Measurements from ENCODE around the gene SLC28A3. TPM values are rescaled to one million over a fixed set of nuclear protein-coding genes. Genes with fewer than 3 reads are reported as not detected.

SLC28A3 gene
- total RNA-seq, 1 donor from 2014 or later = 0.15 TPM

- no peaks in the 10 kb centered on the region for H3K9me3 ChIP-seq
- intact Hi-C loops (cut with DNase I) = no loop called here
- TF ChIP-seq CTCF (IDR thresholded peaks at IDR 0.05) = no peak
- no peak for ATAC-seq
- DNase-seq = no peak
- no peak overlapping the region for H3K4me3 ChIP-seq
- H3K27me3 ChIP-seq (ENCODE audit: low read depth) = no peaks in the 10 kb centered on the region
- no peaks in the 10 kb centered on the region for H3K4me1 ChIP-seq
- H3K36me3 ChIP-seq = no peaks in the 10 kb centered on the region
- no peak overlapping the region for H3K27ac ChIP-seq
These were observed 76.1 kb downstream of the SLC28A3 start for GRCh38 chr9:84264307-84265029.

- peak; percentile 95 for TF ChIP-seq CTCF (IDR thresholded peaks at IDR 0.05)
- H3K4me1 ChIP-seq = no peaks in the 10 kb centered on the region
- no peaks in the 10 kb centered on the region for H3K36me3 ChIP-seq
- intact Hi-C loops (cut with DNase I) = no loop called here
- H3K27me3 ChIP-seq (ENCODE audit: low read depth) = no peaks in the 10 kb centered on the region
- no peak overlapping the region for H3K27ac ChIP-seq
- ATAC-seq = peak; percentile 95 to 97
- DNase-seq = peak; percentile 87
- peak overlapping the region; percentile 18 for H3K4me3 ChIP-seq
- H3K9me3 ChIP-seq = no peaks in the 10 kb centered on the region
These were observed 79.3 kb downstream of the SLC28A3 start for GRCh38 chr9:84261070-84261746.

DNA sequence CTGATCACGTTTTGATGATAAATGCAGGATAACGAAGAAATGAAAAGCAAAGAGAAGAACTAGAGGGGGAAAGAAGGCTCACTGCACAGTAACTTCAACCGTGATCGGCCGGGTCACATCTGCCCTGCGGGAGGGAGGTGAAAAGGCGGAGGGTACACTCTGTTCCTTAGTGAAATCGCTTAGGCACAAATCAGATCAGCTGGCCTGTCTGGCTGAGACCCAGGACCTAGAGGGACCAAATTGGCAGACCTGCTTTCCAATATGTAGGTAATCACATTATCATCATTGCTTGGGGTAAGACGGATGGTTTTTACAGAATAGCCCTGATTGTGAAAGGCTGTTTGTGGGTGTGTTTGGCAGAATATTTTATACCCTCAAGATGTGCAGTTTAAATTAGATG is 82.2 kb downstream of the SLC28A3 start:
- intact Hi-C loops (cut with DNase I) = no loop called here
- no peak for ATAC-seq
- DNase-seq = no peak
- no peak for TF ChIP-seq CTCF (IDR thresholded peaks at IDR 0.05)
- Histone ChIP-seq H3K4me3 (no peak overlapping the region), H3K27me3 (ENCODE audit: low read depth) (no peaks in the 10 kb centered on the region), H3K36me3 (no peaks in the 10 kb centered on the region), H3K27ac (no peak overlapping the region), H3K4me1 (no peaks in the 10 kb centered on the region), H3K9me3 (no peaks in the 10 kb centered on the region)

GRCh38 chr9:84255696-84256095 is 84.9 kb downstream of the SLC28A3 start:
- DNase-seq (no peak), ATAC-seq (no peak)
- Histone ChIP-seq H3K36me3 (no peaks in the 10 kb centered on the region), H3K27me3 (ENCODE audit: low read depth) (no peaks in the 10 kb centered on the region), H3K27ac (no peak overlapping the region), H3K4me3 (no peak overlapping the region), H3K4me1 (no peaks in the 10 kb centered on the region), H3K9me3 (no peaks in the 10 kb centered on the region)
- intact Hi-C loops (cut with DNase I) = no loop called here
- no peak for TF ChIP-seq CTCF (IDR thresholded peaks at IDR 0.05)

DNA sequence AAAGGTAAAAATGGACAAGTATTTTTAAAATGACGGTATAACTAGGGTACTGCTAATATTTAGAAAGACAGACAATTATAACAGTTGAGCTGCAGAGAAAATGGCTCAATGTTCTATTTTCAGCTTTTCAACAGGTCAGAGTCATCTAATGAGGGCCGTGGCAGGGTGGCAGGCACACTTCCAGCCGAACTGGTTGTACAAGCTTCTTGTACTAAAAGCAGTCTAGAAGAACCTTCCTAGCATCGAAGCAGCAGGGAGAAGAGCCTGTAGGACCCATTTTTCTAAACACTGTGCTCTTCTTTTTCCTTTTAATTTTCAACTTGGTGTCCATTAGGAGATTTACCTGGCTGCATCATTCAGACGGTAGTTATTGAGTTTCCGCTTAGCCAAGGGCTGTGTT is 85.6 kb downstream of the SLC28A3 start:
- no peaks in the 10 kb centered on the region for H3K4me1 ChIP-seq
- no peak for TF ChIP-seq CTCF (IDR thresholded peaks at IDR 0.05)
- no peaks in the 10 kb centered on the region for H3K27me3 ChIP-seq (ENCODE audit: low read depth)
- no peak overlapping the region for H3K4me3 ChIP-seq
- intact Hi-C loops (cut with DNase I) = no loop called here
- DNase-seq (peak; percentile 55), ATAC-seq (peak in 1 of 2 donors; percentile 79)
- H3K9me3 ChIP-seq = no peaks in the 10 kb centered on the region
- no peaks in the 10 kb centered on the region for H3K36me3 ChIP-seq
- H3K27ac ChIP-seq = no peak overlapping the region

Data from lower lobe of right lung (tissue), 2 donors.